Measurements from ENCODE around the gene GPR52.

DNA sequence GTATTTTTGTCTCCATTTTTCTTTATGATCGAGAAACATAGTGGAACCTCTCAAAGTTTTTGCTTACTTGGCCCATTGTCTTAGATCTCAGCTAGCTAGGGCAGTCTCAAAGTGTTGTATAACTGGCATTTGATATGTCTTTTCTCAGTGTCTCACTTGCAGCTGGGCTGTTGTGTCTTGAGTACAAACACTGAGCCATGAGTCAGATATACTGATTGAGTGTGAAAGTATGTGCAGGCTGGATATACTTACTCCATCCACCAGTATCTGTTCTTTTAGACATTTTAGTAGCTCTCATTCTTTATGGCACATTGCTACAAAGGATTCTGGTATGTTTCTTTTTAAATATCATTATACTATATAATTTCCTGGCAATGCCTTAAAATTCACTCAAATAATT is 14.3 kb upstream of the GPR52 start:
- no peak for TF ChIP-seq EZH2 (IDR thresholded peaks at IDR 0.05; ENCODE audit: borderline replicate concordance, low read length)
- TF ChIP-seq, protein P1, sequence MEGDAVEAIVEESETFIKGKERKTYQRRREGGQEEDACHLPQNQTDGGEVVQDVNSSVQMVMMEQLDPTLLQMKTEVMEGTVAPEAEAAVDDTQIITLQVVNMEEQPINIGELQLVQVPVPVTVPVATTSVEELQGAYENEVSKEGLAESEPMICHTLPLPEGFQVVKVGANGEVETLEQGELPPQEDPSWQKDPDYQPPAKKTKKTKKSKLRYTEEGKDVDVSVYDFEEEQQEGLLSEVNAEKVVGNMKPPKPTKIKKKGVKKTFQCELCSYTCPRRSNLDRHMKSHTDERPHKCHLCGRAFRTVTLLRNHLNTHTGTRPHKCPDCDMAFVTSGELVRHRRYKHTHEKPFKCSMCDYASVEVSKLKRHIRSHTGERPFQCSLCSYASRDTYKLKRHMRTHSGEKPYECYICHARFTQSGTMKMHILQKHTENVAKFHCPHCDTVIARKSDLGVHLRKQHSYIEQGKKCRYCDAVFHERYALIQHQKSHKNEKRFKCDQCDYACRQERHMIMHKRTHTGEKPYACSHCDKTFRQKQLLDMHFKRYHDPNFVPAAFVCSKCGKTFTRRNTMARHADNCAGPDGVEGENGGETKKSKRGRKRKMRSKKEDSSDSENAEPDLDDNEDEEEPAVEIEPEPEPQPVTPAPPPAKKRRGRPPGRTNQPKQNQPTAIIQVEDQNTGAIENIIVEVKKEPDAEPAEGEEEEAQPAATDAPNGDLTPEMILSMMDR (conservative IDR thresholded peaks at IDR 0.05 in 1 of 2, IDR thresholded peaks at IDR 0.05 in 1 of 2; ENCODE audit: extremely low read depth in 1 of 2, insufficient read depth in 1 of 2, low read depth in 1 of 2, low read length in 2 of 2): no peak
